Uterus (tissue), 4 donors: ENCODE data around the gene SYNRG. TPM values are rescaled to one million over a fixed set of nuclear protein-coding genes. Genes with fewer than 3 reads are reported as not detected.

Experiments
- DNase-seq, 2 donors: peaks; one replicate each; pipeline ENCODE4 v3.0.0-alpha.2; 2019 to 2020
- H3K27ac ChIP-seq, 2 donors: fragments of 200-600 bp; sonication (generic); 1 replicate in 1 of 2; 2 replicates in 1 of 2; pipeline ENCODE4 v1.5.1; 2016 to 2018
- H3K27me3 ChIP-seq, 2 donors: fragments of 200-600 bp; sonication (generic); one replicate each; pipeline ENCODE4 v1.5.1; 2018 to 2019; ENCODE audit warnings: control low read depth in 1 of 2
- H3K36me3 ChIP-seq, 2 donors: fragments of 200-600 bp; sonication (generic); one replicate each; pipeline ENCODE4 v1.5.1; 2019; ENCODE audit warnings: control low read depth in 1 of 2
- H3K4me1 ChIP-seq, 2 donors: fragments of 200-600 bp; sonication (generic); one replicate each; pipeline ENCODE4 v1.5.1; 2018 to 2019; ENCODE audit warnings: control low read depth in 1 of 2
- H3K4me3 ChIP-seq, 2 donors: fragments of 200-600 bp; sonication (generic); 1 replicate in 1 of 2; 2 replicates in 1 of 2; pipeline ENCODE4 v1.5.1; 2018 to 2019; ENCODE audit warnings: mild to moderate bottlenecking in 1 of 2
- H3K9me3 ChIP-seq, 2 donors: fragments of 200-600 bp; sonication (generic); one replicate each; pipeline ENCODE4 v1.5.1; 2019; ENCODE audit warnings: control low read depth in 1 of 2
- POLR2A ChIP-seq, 2 donors: fragments of 450-650 bp; IDR thresholded peaks; one replicate each; pipeline ENCODE4 v1.6.1; 2016; ENCODE audit warnings: antibody characterized with exemption in 2 of 2, mild to moderate bottlenecking in 1 of 2, moderate library complexity in 1 of 2
- intact Hi-C: fragments of 100-400 bp; cut with DNase I; formaldehyde crosslinking; loops from one replicate; pipeline ENCODE4 v1.15.1; 2023; ENCODE audit warnings: low total_unique reads
- total RNA-seq, 4 donors: library from RNA; depleted of rRNA in 3 of 4; stranded (reverse); fragments of >200 nt in 3 of 4; gene quantifications; one replicate each; pipeline versions ENCODE4 v1.1.0 to v1.2.4, GENCODE V29; 2014 to 2023
- TF ChIP-seq, protein P1 (sequence below), 4 experiments: fragments of 200-600 bp in 2 of 4; fragments of 450-650 bp in 2 of 4; sonication (generic) in 2 of 4; IDR thresholded peaks; one replicate each; pipeline ENCODE4 v1.5.1; 2016 to 2019; ENCODE audit warnings: antibody characterized with exemption in 4 of 4, mild to moderate bottlenecking in 2 of 4, moderate library complexity in 1 of 4
- donor health status: DM: yes; HTN: yes; CAD: no.

The SYNRG gene
- total RNA-seq, 4 donors from 2014 or later, result 14.4 to 92.0 (median 41.6) TPM

DNA sequence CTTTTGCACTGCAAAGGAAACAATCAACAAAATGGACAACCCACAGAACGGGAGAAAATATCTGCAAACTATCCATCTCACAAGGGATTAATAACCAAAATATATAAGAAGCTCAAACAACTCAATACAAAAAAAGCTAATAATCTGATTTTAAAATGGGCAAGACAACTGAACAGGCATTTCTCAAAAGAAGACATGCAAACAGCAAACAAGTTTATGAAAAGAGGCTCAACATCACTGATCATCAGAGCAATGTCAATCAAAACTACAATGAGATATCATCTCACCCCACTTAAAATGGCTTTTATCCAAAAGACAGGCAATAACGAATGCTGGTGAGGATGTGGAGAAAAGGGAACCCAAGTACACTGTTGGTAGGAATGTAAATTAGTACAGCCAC is 34.8 kb downstream of the SYNRG start:
- no peak for TF ChIP-seq POLR2A (IDR thresholded peaks at IDR 0.05)
- TF ChIP-seq, protein P1, sequence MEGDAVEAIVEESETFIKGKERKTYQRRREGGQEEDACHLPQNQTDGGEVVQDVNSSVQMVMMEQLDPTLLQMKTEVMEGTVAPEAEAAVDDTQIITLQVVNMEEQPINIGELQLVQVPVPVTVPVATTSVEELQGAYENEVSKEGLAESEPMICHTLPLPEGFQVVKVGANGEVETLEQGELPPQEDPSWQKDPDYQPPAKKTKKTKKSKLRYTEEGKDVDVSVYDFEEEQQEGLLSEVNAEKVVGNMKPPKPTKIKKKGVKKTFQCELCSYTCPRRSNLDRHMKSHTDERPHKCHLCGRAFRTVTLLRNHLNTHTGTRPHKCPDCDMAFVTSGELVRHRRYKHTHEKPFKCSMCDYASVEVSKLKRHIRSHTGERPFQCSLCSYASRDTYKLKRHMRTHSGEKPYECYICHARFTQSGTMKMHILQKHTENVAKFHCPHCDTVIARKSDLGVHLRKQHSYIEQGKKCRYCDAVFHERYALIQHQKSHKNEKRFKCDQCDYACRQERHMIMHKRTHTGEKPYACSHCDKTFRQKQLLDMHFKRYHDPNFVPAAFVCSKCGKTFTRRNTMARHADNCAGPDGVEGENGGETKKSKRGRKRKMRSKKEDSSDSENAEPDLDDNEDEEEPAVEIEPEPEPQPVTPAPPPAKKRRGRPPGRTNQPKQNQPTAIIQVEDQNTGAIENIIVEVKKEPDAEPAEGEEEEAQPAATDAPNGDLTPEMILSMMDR (IDR thresholded peaks at IDR 0.05), result no peak
- Histone ChIP-seq H3K36me3 (no peaks in the 10 kb centered on the region), H3K4me1 (no peaks in the 10 kb centered on the region), H3K4me3 (no peak overlapping the region), H3K27me3 (no peaks in the 10 kb centered on the region), H3K9me3 (peaks cover 0 to 3% of the 10 kb centered on the region in 2 donors), H3K27ac (no peak overlapping the region)
- intact Hi-C loops, result no loop called here
- no peak for DNase-seq

DNA sequence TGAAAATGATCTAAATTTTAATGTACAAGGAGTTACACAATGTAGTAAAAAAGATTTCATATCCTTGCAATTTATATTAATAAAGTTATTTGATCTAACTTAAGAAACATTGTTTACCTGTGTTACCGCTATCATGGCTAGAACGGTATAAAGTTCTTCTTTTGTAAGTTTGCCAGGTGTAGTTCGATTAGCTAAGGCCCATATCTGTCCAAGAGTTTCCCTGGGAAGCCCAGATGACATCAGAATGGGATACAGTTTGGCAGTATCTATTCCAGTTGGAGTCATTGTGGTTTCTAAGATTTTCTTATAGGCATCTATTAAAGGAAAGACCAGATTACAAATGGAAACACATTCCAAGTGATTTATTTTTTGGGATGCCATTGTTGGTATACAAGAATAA is 37.5 kb downstream of the SYNRG start:
- no peak for DNase-seq
- Histone ChIP-seq H3K4me1 (no peaks in the 10 kb centered on the region), H3K27ac (no peak overlapping the region), H3K27me3 (no peaks in the 10 kb centered on the region), H3K9me3 (peaks cover 0 to 3% of the 10 kb centered on the region in 2 donors), H3K4me3 (no peak overlapping the region), H3K36me3 (no peaks in the 10 kb centered on the region)
- TF ChIP-seq POLR2A (IDR thresholded peaks at IDR 0.05), result no peak
- intact Hi-C loops, result no loop called here

DNA sequence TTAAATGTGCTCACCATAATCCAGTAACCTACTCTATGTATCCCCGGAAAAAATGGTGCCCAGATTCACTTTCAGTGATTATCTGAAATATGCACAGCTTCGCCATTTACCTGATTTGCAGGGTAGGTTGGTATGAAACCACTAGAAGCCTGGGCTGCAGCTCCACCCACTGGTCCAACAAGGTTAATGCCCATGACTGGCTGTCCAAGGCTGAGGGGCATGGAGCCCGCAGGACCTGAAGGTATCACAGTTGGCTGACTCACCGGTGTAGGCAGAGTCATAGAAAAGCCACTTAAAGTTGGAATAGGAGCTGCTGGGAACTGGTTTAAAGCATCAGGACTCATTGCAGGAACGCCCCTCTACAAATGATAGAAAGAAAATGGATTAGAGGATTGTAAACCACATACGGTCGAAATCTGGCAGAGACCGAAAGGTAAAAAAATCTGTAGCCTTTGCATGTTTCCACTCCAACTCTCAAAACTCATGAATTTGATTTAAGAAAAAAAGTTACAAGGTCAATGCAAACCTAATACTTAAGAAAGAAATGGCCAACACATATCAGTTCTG is 38.6 kb downstream of the SYNRG start:
- Histone ChIP-seq H3K27me3 (no peaks in the 10 kb centered on the region), H3K4me1 (no peaks in the 10 kb centered on the region), H3K36me3 (no peaks in the 10 kb centered on the region), H3K4me3 (no peak overlapping the region), H3K9me3 (peaks cover 0 to 3% of the 10 kb centered on the region in 2 donors), H3K27ac (no peak overlapping the region)
- DNase-seq, result no peak
- TF ChIP-seq, protein P1 (IDR thresholded peaks at IDR 0.05), result peak in 1 of 4 experiments; percentile 32
- TF ChIP-seq POLR2A (IDR thresholded peaks at IDR 0.05), result no peak
- intact Hi-C loops, result no loop called here

DNA sequence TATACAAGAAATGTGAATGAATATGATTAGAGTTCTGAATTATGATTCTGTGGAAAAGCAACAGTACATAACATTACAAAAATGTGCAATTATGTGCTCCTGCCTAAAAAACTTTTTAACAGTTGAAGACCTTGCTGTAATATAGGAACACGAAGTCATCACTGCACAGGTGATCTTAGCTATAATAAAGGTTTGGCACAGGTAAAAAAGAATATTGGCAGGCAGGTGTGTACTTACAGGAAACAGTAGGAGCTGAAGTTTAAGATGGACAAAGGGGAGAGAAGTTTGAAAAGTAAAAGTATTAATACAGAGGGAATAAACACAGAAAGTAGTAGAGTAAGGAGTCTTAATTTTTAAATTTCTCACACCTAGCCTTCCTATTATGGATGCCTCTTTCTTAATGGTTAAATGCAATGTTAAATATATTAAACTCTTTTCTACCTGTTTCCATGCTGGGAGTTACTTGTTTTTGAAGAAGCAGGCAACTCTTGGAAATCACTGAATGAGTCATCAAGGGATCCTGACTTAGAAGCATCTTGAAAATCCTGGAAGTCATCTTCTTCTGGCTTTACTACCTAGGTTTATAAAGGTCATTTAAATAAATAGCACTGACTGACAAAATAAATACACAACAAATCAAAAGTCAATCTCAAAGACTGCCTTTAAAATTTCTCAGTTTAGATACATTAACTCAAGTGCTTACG is 40.7 kb downstream of the SYNRG start:
- no peaks in the 10 kb centered on the region for H3K27me3 ChIP-seq
- TF ChIP-seq POLR2A (IDR thresholded peaks at IDR 0.05), result no peak
- TF ChIP-seq, protein P1 (IDR thresholded peaks at IDR 0.05), result no peak
- no peak overlapping the region for H3K4me3 ChIP-seq
- no peaks in the 10 kb centered on the region for H3K36me3 ChIP-seq
- no peak overlapping the region for H3K27ac ChIP-seq
- no peaks in the 10 kb centered on the region for H3K9me3 ChIP-seq
- no peaks in the 10 kb centered on the region for H3K4me1 ChIP-seq
- DNase-seq, result no peak
- intact Hi-C loops, result no loop called here

DNA sequence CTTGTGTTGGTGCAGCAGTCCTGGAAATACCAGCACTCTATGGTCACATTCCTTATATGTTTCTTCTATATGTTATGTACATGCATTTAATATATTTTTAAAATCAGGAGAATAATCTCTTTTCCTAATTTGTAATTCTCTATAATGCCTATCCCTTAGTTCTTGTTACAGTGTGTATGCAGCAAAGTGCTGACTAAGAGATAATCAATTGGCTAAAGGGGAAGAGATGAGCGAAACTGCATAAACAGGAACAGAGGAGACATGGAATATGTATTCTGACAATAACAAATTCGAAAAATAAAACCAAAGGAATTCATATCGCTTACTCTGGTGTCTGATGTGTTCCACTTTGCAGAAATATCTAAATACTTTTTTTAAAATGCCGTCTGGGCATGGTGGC is 41.7 kb downstream of the SYNRG start:
- no peaks in the 10 kb centered on the region for H3K36me3 ChIP-seq
- no peak for TF ChIP-seq POLR2A (IDR thresholded peaks at IDR 0.05)
- TF ChIP-seq, protein P1 (IDR thresholded peaks at IDR 0.05), result no peak

More for the DNA sequence above, 41.7 kb downstream of the SYNRG start:
- no peak overlapping the region for H3K4me3 ChIP-seq
- no peaks in the 10 kb centered on the region for H3K9me3 ChIP-seq
- H3K27ac ChIP-seq, result no peak overlapping the region
- no peaks in the 10 kb centered on the region for H3K27me3 ChIP-seq
- DNase-seq, result no peak
- no peaks in the 10 kb centered on the region for H3K4me1 ChIP-seq
- intact Hi-C loops, result no loop called here
